ENCODE results near the gene CEACAM5.
"Not testable (repeated sequence)": the region's sequence is repeated elsewhere in the genome, so short reads cannot be mapped to it uniquely, and the experiment has no call there.

The CEACAM5 gene

GRCh38 chr19:41701401-41702075, 6.9 kb upstream of the CEACAM5 start:
- no peak for DNase-seq

- DNase-seq = no peak
Measured at GRCh38 chr19:41702171-41702651, 6.2 kb upstream of the CEACAM5 start.

GRCh38 chr19:41703602-41704293, 4.7 kb upstream of the CEACAM5 start:
- DNase-seq = no peak

- no peak for DNase-seq
Measured at GRCh38 chr19:41705393-41706174, 2.8 kb upstream of the CEACAM5 start.

GRCh38 chr19:41706741-41707501, 1.5 kb upstream of the CEACAM5 start:
- peak; percentile 61 for DNase-seq

GRCh38 chr19:41707502-41707812, 969 bp upstream of the CEACAM5 start:
- DNase-seq = no peak

- no peak for DNase-seq
Measured at GRCh38 chr19:41707871-41708371, 505 bp upstream of the CEACAM5 start.

GRCh38 chr19:41709516-41709915, 1.1 kb downstream of the CEACAM5 start:
- DNase-seq = not testable (repeated sequence)

- no peak for DNase-seq
Measured at GRCh38 chr19:41709951-41710645, 1.7 kb downstream of the CEACAM5 start.

GRCh38 chr19:41711376-41712261, 3.2 kb downstream of the CEACAM5 start:
- DNase-seq = no peak

- no peak for DNase-seq
Measured at GRCh38 chr19:41714598-41714997, 6.2 kb downstream of the CEACAM5 start.

GRCh38 chr19:41718761-41719160, 10.3 kb downstream of the CEACAM5 start:
- DNase-seq = no peak

GRCh38 chr19:41720103-41720502, 11.7 kb downstream of the CEACAM5 start:
- DNase-seq = no peak

GRCh38 chr19:41726493-41726892, 18.1 kb downstream of the CEACAM5 start:
- no peak for DNase-seq

GRCh38 chr19:41734156-41734555, 25.7 kb downstream of the CEACAM5 start:
- DNase-seq = no peak

GRCh38 chr19:41734585-41734984, 26.2 kb downstream of the CEACAM5 start:
- no peak for DNase-seq

- DNase-seq = no peak
Measured at GRCh38 chr19:41735071-41735600, 26.7 kb downstream of the CEACAM5 start.

- DNase-seq = no peak
Measured at GRCh38 chr19:41739361-41739760, 30.9 kb downstream of the CEACAM5 start.

GRCh38 chr19:41740415-41741243, 32.2 kb downstream of the CEACAM5 start:
- DNase-seq = no peak

- DNase-seq = no peak
Measured at GRCh38 chr19:41741244-41741554, 32.8 kb downstream of the CEACAM5 start.
